ENCODE results near the gene MEG3.

MEG3 gene

DNA sequence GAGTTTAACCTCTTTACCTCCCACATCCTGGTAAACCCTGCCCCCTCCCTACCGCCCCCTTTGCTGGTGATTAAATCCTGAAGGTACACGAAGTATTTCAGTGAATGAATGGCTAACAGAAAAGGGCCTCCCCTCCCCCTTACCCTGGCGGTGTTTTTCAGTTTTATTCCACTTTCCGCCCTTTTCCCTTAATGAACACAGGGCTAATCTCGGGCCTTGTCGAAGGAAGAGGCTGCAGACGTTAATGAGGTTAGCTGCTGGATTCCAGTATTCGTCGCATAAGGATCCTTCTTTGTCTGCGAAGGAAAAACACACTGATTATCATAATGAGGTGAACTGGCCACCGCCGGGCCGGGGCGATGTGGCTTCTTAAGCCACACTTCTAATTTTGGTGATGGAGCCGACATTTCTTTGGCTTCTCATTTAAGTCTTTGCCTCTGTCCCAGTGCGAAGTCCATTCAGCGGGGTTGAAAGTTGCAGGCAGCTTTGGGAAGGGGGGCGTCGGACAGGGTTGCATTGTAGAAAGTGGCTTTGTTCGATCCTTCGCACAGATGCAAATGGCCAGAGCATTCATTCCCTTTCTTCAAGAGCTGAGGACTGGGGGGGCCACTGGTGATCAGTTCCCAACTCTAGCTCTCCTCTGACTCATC lies 6.5 kb downstream of the MEG3 start:
- DNase-seq (ENCODE audit: low spot score) = no peak

DNA sequence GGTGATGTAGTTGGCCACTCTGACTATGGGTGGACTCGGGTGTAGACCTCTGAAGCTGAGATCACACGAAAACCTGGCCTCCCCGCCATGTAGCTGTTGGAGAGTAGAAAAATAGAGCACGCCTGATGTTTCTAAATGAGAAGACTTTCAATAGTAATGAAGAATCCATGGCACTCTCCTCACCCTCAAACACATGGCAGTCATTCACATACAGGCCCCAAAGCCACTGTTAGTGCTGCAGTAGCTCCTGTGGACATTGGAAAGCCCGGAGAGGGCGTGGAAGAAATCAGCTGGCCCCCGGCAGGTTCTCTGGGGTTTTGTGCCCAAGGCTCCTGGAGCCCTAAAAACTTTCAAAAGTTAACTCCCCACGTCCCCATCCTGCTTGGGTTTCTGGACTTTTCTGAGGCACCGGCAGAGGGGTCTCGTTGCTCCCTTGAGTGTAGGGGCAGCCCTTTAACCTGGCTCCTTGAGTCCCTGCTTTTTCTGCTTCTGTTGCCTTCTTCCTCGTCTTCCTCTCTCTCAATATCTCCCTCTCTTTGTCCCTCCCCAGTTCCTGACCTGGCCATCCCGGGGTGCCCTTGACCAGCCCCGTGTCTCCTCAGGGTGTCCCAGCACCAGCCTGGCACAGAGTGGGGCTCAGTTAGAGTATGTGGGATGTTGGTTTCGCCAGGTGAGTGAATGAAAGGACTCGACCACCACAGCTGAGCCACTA lies 8.3 kb downstream of the MEG3 start:
- no peak for DNase-seq (ENCODE audit: low spot score)

DNA sequence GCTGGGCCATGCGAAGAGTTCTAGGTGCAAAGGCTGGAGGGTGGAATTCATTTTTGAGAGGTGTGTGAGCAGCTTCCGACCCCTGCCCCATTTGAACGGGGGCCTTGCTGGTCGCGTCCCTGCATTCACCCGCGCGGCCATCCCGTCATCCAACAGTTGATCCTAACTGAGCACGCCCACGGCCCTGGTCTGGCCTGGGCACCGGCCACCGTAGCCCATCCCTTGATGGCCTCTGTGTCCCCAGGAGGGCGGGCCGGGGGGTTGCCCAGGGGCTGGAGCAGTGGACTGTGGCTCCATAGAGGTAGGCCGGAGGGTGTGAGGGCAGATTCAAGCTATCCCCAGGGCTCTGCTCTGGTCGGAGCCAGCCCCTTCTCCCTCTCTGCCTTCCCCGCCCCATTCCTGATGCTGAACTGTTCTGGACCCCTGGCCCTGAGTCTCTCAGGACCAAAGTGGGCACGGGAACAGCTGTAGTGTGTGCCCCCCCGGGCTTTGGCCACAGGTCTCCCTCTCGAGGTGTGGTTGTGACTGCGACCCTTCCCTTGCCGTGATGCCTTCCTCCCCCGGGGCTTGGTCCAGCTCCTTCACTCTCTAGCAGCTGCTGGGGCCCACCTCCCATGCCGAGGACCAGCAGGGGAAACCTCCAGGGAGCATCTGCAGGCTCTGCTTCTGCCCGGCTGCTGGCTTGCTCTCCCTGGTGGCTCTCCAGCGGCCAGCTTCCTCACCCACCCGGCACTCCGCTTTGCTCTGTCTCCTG lies 9.1 kb downstream of the MEG3 start:
- no peak for DNase-seq (ENCODE audit: low spot score)

DNA sequence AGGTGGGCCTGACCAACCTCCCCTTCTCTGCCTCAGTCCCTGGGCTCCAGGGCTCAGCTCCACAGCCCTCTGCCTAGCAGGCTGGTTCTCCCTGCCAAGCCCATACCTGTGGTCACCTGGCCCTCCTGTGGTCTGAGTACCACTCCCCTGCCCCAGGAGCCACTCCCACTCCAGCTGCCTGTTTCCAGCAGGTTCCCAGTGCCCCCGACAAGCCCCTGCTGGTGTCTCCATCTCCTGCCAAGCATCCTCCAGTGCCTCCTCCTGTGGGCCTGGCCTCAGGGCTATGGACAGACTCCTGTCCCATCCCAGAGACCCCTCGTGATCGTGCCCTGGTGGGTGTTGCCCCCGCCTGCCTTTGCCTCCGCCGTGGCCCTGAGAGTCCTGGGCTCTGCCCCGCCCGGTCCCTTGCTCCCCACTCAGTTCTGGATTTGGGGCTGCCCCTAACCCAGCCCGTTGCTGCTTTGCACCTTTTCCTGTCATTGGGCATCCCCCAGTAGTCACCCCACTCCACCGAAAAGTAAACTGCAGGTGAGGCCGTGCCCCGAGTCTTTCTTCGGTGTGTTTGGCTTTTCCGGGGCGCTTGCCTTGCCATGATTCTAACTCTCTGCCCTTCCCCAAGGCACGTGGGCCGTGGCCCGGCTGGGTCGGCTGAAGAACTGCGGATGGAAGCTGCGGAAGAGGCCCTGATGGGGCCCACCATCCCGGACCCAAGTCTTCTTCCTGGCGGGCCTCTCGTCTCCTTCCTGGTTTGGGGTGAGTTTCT lies 9.8 kb downstream of the MEG3 start:
- no peak for DNase-seq (ENCODE audit: low spot score)

DNA sequence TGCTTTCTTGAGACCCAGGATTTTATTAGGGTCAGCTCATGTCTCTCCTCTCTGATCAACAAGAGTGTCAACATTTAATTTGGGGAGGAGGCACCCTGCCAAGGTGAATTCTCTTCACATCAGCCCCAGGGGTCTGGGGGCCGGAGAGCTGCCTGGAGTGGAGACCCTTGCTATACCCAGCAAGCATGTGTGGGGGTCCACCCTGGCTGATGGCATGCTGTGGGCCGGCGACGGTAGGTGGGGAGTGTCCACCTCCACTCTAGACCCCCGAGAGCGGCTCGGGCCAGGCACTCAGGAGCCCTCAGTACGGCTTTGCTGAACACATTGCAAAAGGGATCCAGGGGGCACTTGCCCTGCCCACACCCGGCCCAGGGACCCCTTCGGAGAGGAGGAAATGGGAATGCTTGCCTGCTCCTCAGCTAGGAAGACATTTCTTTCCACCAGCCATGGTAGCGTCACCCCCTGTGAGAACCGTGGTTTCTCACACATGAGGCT lies 10.4 kb downstream of the MEG3 start:
- no peak for DNase-seq (ENCODE audit: low spot score)

DNA sequence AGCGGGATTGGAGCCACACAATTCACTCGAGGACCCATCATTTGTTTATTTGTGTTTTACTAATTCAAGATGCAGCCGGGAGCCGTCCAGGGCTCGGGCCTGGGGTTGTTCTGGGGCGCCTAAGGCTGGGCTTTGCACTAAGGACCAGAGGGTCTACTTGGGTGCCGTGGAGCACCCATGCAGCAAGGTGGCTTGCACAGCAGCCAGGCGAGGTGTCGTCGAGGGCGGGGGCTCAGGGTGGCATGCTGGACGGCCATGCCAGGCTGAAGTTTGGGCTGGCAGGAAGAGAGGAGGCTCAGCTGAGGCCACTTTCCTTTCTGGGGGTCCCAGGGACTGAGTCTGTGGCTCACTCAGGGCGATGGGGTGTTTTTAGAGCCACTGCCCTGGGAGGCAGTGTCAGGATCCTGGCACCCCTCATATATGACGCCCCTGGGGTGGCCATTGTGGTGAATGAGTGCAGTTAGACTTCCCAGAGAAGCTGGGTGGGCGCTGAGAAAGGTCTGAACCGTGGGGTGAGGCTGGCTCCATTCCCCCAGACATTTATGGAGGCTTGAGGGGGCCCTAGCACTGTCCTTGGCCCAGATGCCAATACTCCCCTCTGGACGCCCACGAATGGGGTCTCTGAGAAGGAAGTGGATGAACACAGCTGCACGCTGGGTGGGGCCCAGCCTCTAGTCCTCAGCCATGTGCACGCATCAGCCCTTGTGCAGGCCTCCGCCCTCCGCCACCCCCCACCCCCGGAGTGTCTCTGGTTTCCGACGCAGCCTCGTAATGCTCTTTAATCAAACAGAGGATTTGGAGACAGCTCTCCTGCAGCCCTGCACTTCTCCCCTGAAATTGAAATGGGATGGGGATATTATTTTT lies 11.3 kb downstream of the MEG3 start:
- DNase-seq (ENCODE audit: low spot score) = no peak

DNA sequence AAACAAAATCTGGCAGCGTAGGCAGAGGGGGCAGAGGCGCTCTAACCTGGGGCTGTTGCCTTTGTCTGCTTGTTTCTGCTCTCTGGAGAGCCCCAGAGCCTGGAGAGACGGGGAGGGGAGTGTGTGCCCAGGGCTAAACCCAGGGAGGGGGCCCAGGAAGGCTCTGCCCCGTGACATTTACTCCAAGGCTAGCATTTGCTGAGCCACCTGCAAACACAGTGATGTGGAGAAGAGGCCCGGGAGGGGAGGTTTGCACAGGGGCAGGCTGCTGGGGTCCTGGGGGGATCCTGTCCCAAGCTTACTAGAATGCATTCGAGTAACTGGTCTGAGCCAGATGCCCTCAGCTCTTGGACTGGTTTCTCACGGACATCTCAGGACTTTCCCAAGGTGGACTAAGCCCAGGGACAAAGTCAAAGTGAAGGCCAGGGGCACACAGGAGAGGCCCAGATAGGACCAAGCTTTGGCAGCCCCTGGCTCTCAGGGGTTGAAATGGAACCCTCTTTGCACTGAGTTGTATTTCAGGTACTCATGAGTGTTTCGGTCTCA lies 12.0 kb downstream of the MEG3 start:
- no peak for DNase-seq (ENCODE audit: low spot score)

DNA sequence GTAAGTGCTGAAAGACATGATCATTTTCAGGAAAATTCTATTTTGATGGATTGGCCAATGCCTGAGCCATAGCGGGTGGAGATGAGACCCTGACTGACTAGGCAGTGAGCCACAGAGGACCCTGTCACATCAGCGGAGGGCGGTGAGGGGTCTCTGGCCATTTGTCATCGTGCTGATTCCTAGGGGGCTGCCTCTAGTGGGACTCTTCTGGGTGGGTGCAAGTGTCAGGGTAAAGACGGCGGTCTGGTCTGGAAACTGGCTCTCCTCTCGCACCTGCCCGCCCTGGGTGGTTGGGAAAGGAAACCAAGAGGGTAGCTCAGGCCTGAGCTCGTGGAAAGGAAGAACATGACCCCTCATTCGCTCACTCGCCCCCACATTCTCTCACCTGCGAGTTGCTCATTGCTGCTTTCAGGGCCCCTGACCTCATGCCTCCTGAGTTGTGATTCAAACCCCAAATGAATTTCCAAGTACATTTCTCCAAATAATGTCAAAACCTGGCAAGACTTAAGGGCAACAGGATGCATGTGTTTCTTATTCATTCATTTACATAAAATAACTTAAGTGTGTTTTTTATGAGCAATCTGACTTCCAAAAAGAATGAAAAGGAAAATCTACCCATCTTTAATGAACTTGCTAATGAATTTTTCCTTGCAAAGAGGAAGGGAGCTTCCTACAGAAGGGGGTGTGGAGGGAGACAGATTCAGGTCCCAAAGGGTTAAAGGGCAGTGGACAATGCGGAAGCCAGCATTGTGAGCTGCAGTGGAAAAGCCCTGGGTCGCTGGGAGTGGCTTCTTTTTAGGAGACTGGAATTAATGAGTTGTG lies 12.8 kb downstream of the MEG3 start:
- no peak for DNase-seq (ENCODE audit: low spot score)

DNA sequence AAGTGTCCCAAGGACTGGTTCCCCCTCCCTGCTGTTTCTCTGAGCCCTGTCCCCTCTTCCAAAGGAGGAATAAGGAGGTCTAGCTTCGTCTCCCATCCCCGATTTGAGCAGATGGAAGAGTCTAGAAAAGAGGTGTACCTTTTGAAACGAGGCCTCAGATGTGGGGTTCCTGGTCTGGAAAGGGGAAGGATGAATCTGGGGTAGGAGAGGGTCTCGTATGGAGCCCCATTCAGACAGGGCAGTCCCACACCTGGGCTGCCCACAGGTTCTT lies 13.3 kb downstream of the MEG3 start:
- no peak for DNase-seq (ENCODE audit: low spot score)

DNA sequence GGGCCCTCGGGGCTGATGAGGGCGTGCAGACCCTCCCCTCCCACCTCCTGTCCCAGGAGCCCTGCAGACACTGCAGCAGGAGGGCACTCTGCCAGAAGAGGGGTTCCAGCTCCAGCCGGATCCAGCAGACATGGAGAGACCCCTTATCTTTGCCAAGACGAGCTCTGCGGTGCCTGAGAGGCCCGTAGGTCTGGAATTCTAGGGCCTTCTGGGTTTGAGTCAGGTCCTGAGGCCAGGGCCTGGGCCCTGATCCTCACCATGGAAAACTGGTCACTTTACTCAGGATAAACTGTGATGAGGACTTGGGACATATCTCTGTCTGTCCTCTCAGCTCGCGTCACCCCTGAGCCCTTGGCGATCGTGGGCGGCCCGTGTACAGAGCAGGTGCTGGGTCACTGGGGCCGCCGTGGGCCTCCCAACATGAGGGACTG lies 13.8 kb downstream of the MEG3 start:
- no peak for DNase-seq (ENCODE audit: low spot score)

DNA sequence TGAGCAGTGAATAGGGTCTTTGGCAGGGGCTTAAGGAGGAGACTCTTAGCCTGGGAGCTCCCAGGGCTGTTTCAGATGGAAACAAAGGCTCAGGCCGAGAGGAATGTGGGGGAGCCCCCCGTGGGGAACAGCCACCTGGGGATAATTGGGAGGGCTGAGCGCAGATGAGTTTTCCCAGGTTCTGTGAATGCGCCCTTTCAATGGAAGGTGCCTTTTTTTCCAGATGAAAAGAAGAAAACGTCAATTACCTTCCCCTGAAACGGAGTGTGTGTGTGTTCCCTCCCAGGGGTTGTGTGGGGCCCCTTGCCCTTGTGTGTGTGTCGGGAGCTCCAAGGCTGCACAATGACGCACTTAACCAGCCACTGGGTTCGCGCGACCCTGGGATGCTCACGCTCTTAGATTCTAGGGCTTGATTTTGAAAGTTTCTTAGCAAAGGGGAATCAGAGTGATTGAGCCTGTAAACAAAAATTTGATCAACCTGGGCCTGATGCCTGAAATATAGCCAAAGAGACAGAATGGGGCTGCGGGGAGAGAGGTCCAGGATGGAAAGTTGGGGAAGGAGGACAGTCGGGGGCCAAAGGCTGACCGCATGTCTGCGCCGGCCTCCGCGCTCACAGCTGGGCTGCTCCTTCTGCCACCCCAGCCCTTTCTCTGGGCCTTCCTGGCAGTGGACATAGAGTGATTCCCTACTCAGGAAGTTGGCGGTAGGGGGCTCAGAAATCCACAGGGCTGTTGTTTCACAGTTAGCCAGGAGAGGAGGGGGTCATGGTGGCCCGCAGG lies 14.6 kb downstream of the MEG3 start:
- DNase-seq (ENCODE audit: low spot score) = no peak

DNA sequence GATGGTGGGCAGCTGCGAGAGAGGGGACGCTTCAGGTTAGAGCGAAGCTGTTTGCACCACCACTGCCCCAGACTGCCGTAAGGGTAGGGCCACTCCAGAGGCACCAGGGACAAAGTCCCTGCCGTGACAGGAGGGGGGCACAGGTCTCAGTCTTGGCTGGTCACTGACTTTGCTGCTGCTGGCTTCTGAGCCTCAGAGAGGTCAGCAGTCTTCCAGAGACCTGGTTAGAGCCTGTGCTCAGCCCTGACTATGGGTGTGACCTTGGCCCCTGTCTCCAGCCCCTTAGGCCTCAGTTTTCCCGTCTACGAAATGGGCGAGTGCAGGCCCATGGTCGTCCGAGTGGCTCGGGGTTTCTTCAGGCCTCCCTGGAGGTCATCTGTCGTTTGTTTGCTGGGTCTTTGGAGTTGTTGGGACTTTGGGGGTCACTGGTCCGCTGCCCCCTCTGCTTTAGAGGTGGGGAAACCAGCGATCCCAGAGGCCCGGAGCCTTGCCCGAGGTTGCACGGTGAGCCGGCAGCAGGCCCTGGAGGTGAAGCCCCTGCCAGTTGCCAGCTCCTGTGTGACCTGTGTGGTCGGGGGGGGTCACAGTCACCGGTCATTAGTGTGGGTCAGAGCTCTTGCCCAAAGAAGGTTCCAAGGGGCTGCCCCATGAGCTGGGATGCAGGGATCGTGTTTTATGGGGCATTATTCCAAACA lies 15.3 kb downstream of the MEG3 start:
- DNase-seq (ENCODE audit: low spot score) = no peak

DNA sequence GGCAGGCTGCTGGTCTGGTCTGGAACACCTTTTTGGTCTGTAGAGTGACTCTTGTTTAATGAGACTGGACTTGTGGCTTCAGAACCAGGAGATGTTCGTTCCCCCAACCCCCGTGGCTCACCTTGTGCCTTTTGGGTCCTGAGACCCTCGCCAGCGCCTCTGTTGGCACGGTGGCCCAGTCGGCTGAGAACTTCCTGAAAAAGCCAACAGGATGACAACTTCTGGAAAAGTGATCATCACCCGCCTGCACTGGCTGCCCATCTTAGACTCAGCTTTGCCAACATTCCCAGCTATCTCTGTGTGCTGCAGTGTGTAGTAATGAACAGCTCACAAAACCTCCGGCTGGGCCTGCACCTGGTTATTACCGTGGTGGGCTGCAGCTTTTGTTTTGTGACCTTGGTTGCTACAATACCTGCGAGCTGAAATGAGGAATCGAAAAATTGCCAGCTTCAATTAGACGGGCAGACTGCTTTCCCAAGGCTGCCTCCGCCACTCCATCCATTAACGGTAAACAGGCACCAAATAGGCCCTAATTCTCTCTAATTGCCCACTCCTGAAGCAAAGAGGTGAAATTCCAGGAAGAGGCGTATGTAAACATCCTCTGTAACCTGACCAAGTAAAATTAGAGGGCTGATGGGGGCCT lies 16.0 kb downstream of the MEG3 start:
- no peak for DNase-seq (ENCODE audit: low spot score)

DNA sequence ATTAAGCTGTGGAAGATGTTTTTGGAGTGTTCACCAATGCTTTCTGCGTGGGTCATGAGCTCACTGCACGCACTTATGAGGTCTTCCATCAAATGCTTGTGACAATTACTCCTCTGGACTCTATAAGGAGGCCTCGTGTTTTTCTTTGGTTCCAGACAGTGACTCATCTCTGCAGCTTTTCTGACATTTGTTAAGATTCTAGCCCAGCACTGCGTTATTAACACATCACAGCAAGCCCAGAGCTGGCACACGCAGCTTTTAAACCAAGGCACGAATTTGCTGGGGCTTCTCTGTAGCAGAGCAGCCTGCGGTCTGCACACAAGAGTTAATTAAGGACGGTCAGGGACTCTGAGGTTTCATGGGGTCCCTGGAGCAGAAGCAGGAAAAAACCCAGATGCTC lies 16.9 kb downstream of the MEG3 start:
- DNase-seq (ENCODE audit: low spot score) = peak; percentile 85

DNA sequence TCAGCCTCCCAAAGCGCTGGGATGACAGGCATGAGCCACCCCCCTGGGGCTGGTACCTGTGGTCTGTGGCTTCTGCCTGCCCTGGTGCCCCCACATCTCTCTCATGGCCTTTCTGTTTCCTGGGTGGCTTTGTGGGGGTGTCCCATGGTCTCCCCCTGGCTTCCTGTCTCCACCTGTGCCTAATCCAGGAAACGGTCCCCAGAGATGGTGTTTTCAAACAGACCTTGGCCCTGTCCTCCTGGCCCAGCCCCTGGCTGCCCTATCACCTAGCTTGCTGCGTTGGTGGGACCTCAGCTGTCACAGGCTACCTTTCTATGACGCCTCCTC lies 18.1 kb downstream of the MEG3 start:
- no peak for DNase-seq (ENCODE audit: low spot score)

DNA sequence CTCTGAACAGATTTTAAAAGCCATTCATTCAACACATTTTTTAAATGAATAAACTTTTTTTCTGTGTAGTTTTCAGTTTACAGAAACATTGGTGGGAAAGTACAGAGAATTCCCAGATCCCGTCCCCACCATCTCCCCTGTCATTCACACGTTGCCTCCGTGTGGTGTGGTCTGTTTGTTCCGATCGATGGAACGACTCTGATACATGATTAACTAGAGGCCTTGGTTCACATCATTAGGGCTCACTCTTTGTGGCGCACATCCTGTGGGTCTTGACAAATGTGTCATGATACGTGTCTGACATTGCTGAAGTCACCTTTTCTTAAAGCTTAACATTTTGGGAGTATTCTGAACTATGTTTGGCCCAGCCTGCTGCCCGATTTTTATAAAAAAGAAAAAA lies 18.5 kb downstream of the MEG3 start:
- no peak for DNase-seq (ENCODE audit: low spot score)

DNA sequence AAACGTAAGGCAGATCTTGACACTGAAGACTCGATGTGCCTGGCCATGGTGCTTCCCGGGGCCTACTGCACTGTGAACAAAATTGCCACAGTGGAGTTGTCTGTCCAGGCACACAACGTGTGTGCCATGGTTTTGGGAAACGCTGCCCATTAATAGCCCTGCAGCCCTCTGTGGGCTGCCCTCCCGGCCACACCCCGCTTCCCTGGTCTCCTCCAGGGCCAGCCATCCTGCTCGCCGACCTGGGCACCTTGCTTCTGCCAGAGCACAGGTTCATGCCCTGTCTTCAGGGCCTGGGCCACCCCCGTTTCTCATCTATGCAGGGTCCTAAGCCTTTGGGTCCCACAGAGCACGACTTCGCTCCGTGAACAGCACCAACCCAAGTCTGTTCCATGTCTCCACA lies 18.9 kb downstream of the MEG3 start:
- no peak for DNase-seq (ENCODE audit: low spot score)

DNA sequence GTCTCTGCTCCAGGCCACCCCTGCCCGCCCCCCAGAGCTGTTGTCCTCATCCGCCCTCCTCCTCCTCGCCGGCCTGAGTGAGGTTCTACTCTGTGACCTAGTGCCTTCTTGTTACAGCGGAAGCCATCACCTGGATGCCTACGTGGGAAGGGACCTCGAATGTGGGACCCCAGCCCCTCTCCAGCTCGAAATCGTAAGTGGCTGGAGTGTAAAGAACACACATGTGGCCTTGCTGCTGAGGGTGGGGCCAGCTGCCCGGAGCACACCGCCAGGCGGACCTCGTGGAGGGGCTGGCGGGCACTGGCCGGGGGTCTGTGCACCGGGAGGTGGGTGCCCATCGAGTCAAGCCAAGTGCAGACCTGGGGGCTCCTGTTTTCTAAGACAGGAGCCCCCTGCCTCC lies 19.4 kb downstream of the MEG3 start:
- no peak for DNase-seq (ENCODE audit: low spot score)
